Nephron (organoid): ENCODE results near the gene PRR18.

Experiments
- H3K27ac Mint-ChIP-seq, 3 experiments: 2 replicates each; pipeline ENCODE4 v1.8.0; 2020; ENCODE audit warnings: mixed read lengths in 3 of 3, mild to moderate bottlenecking in 2 of 3, moderate library complexity in 1 of 3
- H3K27me3 Mint-ChIP-seq: 2 replicates; pipeline ENCODE4 v1.8.0; 2021; ENCODE audit warnings: low read depth, mild to moderate bottlenecking, moderate library complexity, mixed read lengths
- H3K36me3 Mint-ChIP-seq: 2 replicates; pipeline ENCODE4 v1.8.0; 2020; ENCODE audit warnings: low read depth, mixed read lengths
- H3K4me1 Mint-ChIP-seq: 2 replicates; pipeline ENCODE4 v1.8.0; 2020; ENCODE audit warnings: mixed read lengths
- H3K4me3 Mint-ChIP-seq, 3 experiments: 2 replicates each; pipeline ENCODE4 v1.8.0; 2020; ENCODE audit warnings: mild to moderate bottlenecking in 3 of 3, mixed read lengths in 3 of 3, moderate library complexity in 2 of 3
- H3K9me3 Mint-ChIP-seq: 2 replicates; pipeline ENCODE4 v1.8.0; 2020; ENCODE audit warnings: mixed read lengths
- CTCF ChIP-seq, 3 experiments: fragments of 200-600 bp; sonication (generic); IDR thresholded peaks; one replicate each; pipeline ENCODE4 v1.5.0; 2021; ENCODE audit warnings: antibody characterized with exemption in 3 of 3; ENCODE audit not compliant: unreplicated experiment in 3 of 3

Gene PRR18

GRCh38 chr6:166284640-166285039 lies 23.6 kb downstream of the PRR18 start:
- no peak overlapping the region for H3K4me3 Mint-ChIP-seq
- H3K4me1 Mint-ChIP-seq = no peaks in the 10 kb centered on the region
- H3K9me3 Mint-ChIP-seq = no peaks in the 10 kb centered on the region
- H3K27me3 Mint-ChIP-seq = peaks cover 27% of the 10 kb centered on the region
- TF ChIP-seq CTCF (IDR thresholded peaks at IDR 0.05; ENCODE audit: unreplicated experiment in 3 of 3) = no peak
- no peaks in the 10 kb centered on the region for H3K36me3 Mint-ChIP-seq
- no peak overlapping the region for H3K27ac Mint-ChIP-seq

- H3K4me1 Mint-ChIP-seq = no peaks in the 10 kb centered on the region
These were observed 25.7 kb downstream of the PRR18 start for GRCh38 chr6:166282394-166283032.

GRCh38 chr6:166281104-166281503 lies 27.1 kb downstream of the PRR18 start:
- Mint-ChIP-seq H3K4me1 (no peaks in the 10 kb centered on the region), H3K27me3 (peaks cover 40% of the 10 kb centered on the region), H3K9me3 (no peaks in the 10 kb centered on the region), H3K27ac (no peak overlapping the region), H3K36me3 (no peaks in the 10 kb centered on the region), H3K4me3 (no peak overlapping the region)
- TF ChIP-seq CTCF (IDR thresholded peaks at IDR 0.05; ENCODE audit: unreplicated experiment in 3 of 3) = no peak

More at GRCh38 chr6:166282394-166283032, 25.7 kb downstream of the PRR18 start:
- TF ChIP-seq CTCF (IDR thresholded peaks at IDR 0.05; ENCODE audit: unreplicated experiment in 3 of 3) = no peak
- Mint-ChIP-seq H3K4me3 (no peak overlapping the region), H3K36me3 (no peaks in the 10 kb centered on the region), H3K27me3 (peaks cover 31% of the 10 kb centered on the region), H3K27ac (no peak overlapping the region), H3K9me3 (no peaks in the 10 kb centered on the region)

- no peak for TF ChIP-seq CTCF (IDR thresholded peaks at IDR 0.05; ENCODE audit: unreplicated experiment in 3 of 3)
- Mint-ChIP-seq H3K36me3 (no peaks in the 10 kb centered on the region), H3K9me3 (no peaks in the 10 kb centered on the region), H3K4me3 (no peak overlapping the region), H3K27me3 (peaks cover 44% of the 10 kb centered on the region), H3K27ac (no peak overlapping the region), H3K4me1 (no peaks in the 10 kb centered on the region)
These were observed 28.9 kb downstream of the PRR18 start for GRCh38 chr6:166279393-166279679.

GRCh38 chr6:166278579-166279392 lies 29.4 kb downstream of the PRR18 start:
- no peak overlapping the region for H3K27ac Mint-ChIP-seq
- no peaks in the 10 kb centered on the region for H3K9me3 Mint-ChIP-seq
- peaks cover 44% of the 10 kb centered on the region for H3K27me3 Mint-ChIP-seq
- H3K4me3 Mint-ChIP-seq = no peak overlapping the region
- no peaks in the 10 kb centered on the region for H3K4me1 Mint-ChIP-seq
- H3K36me3 Mint-ChIP-seq = no peaks in the 10 kb centered on the region
- no peak for TF ChIP-seq CTCF (IDR thresholded peaks at IDR 0.05; ENCODE audit: unreplicated experiment in 3 of 3)
